ENCODE results near the gene SYNGR2.

SYNGR2 gene

GRCh38 chr17:78151514-78152008, 16.8 kb upstream of the SYNGR2 start:
- Histone ChIP-seq H4K20me1 (no peaks in the 10 kb centered on the region), H3K4me1 (peaks cover 35 to 81% (median 45%) of the 10 kb centered on the region in 10 experiments), H3K9ac (0 out of 22 replicates have a peak overlapping the region, but pooled peaks of 1 of the 11 experiments have one; percentile 7), H3K4me3 (no peak overlapping the region), H3K36me3 (no peaks in the 10 kb centered on the region), H3K27ac (no peak overlapping the region), H3K27me3 (no peaks in the 10 kb centered on the region), H3K9me3 (replicated peaks in 1 of 11) (no peaks in the 10 kb centered on the region), H3K4me2 (peak overlapping the region in 3 of 11 experiments; percentile 35 to 80 (median 55); a peak in 5 of 22 replicates)
- no peak for TF ChIP-seq Cebpa-rat (IDR thresholded peaks at IDR 0.05)

- H3K4me2 ChIP-seq, result peak overlapping the region; percentile 27 to 87 (median 47); a peak in 21 of 22 replicates
- no peaks in the 10 kb centered on the region for H3K36me3 ChIP-seq
- H4K20me1 ChIP-seq, result no peaks in the 10 kb centered on the region
- peaks cover 45 to 92% (median 63%) of the 10 kb centered on the region in 10 experiments for H3K4me1 ChIP-seq
- H3K9ac ChIP-seq, result peak overlapping the region in 8 of 11 experiments; percentile 2 to 68 (median 37); a peak in 10 of 22 replicates
- H3K27ac ChIP-seq, result peak overlapping the region; percentile 29 to 85 (median 70); a peak in 17 of 22 replicates
- no peaks in the 10 kb centered on the region; a peak in 1 of 22 replicates for H3K9me3 ChIP-seq (replicated peaks in 1 of 11)
- TF ChIP-seq Cebpa-rat (IDR thresholded peaks at IDR 0.05), result peak in 2 of 11 experiments; percentile 18 to 23; a peak in 3 of 22 replicates
- H3K4me3 ChIP-seq, result no peak overlapping the region
- H3K27me3 ChIP-seq, result no peaks in the 10 kb centered on the region
Observed at GRCh38 chr17:78154903-78155811, 13.2 kb upstream of the SYNGR2 start.

GRCh38 chr17:78159575-78160158, 8.7 kb upstream of the SYNGR2 start:
- H3K4me1 ChIP-seq, result peaks cover 42 to 62% (median 51%) of the 10 kb centered on the region in 10 experiments
- TF ChIP-seq Cebpa-rat (IDR thresholded peaks at IDR 0.05), result no peak
- no peaks in the 10 kb centered on the region for H3K27me3 ChIP-seq
- H3K4me3 ChIP-seq, result no peak overlapping the region
- no peak overlapping the region for H3K9ac ChIP-seq
- peak overlapping the region in 9 of 11 experiments; percentile 14 to 76 (median 58); a peak in 14 of 22 replicates for H3K4me2 ChIP-seq
- no peaks in the 10 kb centered on the region for H4K20me1 ChIP-seq
- peak overlapping the region in 4 of 11 experiments; percentile 68 to 73 (median 70); a peak in 3 of 22 replicates for H3K27ac ChIP-seq
- H3K36me3 ChIP-seq, result no peaks in the 10 kb centered on the region
- H3K9me3 ChIP-seq (replicated peaks in 1 of 11), result no peaks in the 10 kb centered on the region; a peak in 1 of 22 replicates

- H3K9me3 ChIP-seq (replicated peaks in 1 of 11), result no peaks in the 10 kb centered on the region
- TF ChIP-seq Cebpa-rat (IDR thresholded peaks at IDR 0.05), result no peak
Observed at GRCh38 chr17:78163881-78164747, 4.3 kb upstream of the SYNGR2 start.

GRCh38 chr17:78164748-78165607, 3.4 kb upstream of the SYNGR2 start:
- Histone ChIP-seq H3K4me1 (peaks cover 11 to 31% (median 22%) of the 10 kb centered on the region in 10 experiments), H3K9ac (no peak overlapping the region; a peak in 1 of 22 replicates), H3K4me3 (no peak overlapping the region), H3K4me2 (no peak overlapping the region), H3K36me3 (no peaks in the 10 kb centered on the region), H3K9me3 (replicated peaks in 1 of 11) (no peaks in the 10 kb centered on the region), H3K27ac (no peak overlapping the region), H4K20me1 (peaks cover 9 to 12% (median 10%) of the 10 kb centered on the region in 11 experiments), H3K27me3 (no peaks in the 10 kb centered on the region)
- no peak for TF ChIP-seq Cebpa-rat (IDR thresholded peaks at IDR 0.05)

More at GRCh38 chr17:78163881-78164747, 4.3 kb upstream of the SYNGR2 start:
- Histone ChIP-seq H4K20me1 (peaks cover under 1 to 3% (median 2%) of the 10 kb centered on the region in 11 experiments; a peak in 15 of 22 replicates), H3K27ac (no peak overlapping the region), H3K4me1 (peaks cover 13 to 31% (median 20%) of the 10 kb centered on the region in 10 experiments), H3K4me2 (no peak overlapping the region), H3K36me3 (no peaks in the 10 kb centered on the region), H3K4me3 (no peak overlapping the region), H3K9ac (no peak overlapping the region; a peak in 1 of 22 replicates), H3K27me3 (no peaks in the 10 kb centered on the region)

GRCh38 chr17:78166416-78166815, 2.0 kb upstream of the SYNGR2 start:
- peaks cover 19 to 39% (median 29%) of the 10 kb centered on the region in 10 experiments for H3K4me1 ChIP-seq
- no peak overlapping the region for H3K27ac ChIP-seq
- H3K36me3 ChIP-seq, result peaks cover 0 to 13% (median 6%) of the 10 kb centered on the region in 11 experiments; a peak in 12 of 22 replicates
- no peak overlapping the region for H3K9ac ChIP-seq
- no peak overlapping the region for H3K4me3 ChIP-seq
- H3K27me3 ChIP-seq, result no peaks in the 10 kb centered on the region
- peaks cover 17 to 26% (median 24%) of the 10 kb centered on the region in 11 experiments for H4K20me1 ChIP-seq
- no peak overlapping the region for H3K4me2 ChIP-seq
- no peak for TF ChIP-seq Cebpa-rat (IDR thresholded peaks at IDR 0.05)
- no peaks in the 10 kb centered on the region for H3K9me3 ChIP-seq (replicated peaks in 1 of 11)

GRCh38 chr17:78168903-78169793, 767 bp downstream of the SYNGR2 start:
- Histone ChIP-seq H3K27me3 (no peaks in the 10 kb centered on the region), H3K4me2 (peak overlapping the region; percentile 92 to 100 (median 96)), H3K9me3 (replicated peaks in 1 of 11) (no peaks in the 10 kb centered on the region), H3K9ac (peak overlapping the region; percentile 81 to 97 (median 86)), H3K4me1 (peaks cover 47 to 63% (median 51%) of the 10 kb centered on the region in 10 experiments), H3K27ac (peak overlapping the region; percentile 73 to 92 (median 83)), H4K20me1 (peaks cover 17 to 52% (median 47%) of the 10 kb centered on the region in 11 experiments), H3K4me3 (peak overlapping the region; percentile 73 to 95 (median 82)), H3K36me3 (peaks cover 12 to 39% (median 30%) of the 10 kb centered on the region in 11 experiments; a peak in 21 of 22 replicates)
- TF ChIP-seq Cebpa-rat (IDR thresholded peaks at IDR 0.05), result no peak
